Measurements from ENCODE around the gene TBXA2R. TPM values are rescaled to one million over a fixed set of nuclear protein-coding genes. Genes with fewer than 3 reads are reported as not detected.

The TBXA2R gene
- total RNA-seq, 1 experiment from 2014 or later = not detected

DNA sequence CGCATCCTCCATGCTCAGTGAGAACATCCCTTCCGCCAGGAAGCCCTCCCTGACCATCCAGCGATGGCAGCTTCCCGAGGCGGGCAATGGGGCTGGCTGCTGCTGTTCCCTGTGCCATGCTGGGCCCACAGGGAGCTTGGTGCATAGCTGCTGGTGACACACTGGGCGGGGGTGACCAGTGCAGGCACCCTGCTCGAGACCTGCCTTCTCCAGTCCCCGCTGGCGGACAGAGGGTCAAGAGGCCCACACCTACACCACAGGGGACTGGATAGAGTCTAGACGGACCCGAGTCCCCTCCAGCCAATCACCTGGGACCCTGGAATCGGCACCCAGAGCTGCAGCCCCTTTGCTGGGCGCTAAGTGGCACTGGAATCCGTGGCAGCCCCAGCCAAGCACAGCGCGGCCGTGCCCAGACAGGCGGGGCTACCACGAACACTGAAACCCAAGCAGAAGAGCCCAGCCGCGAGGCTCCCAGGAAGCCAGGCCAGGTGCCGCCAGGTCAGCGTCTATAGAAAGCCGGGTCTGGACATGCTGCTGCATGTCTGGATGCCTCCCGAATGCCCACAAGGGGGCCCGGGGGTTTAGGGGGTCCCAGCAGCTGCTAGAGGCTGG is 9.0 kb upstream of the TBXA2R start:
- TF ChIP-seq EZH2 (IDR thresholded peaks at IDR 0.05; ENCODE audit: low read depth) (no peak), CTCF (conservative IDR thresholded peaks at IDR 0.05) (no peak)
- DNase-seq = no peak
- no peaks in the 10 kb centered on the region for H4K20me1 ChIP-seq (ENCODE audit: insufficient read depth)
- CTCF ChIA-PET = no interaction called here
- H3K36me3 ChIP-seq (ENCODE audit: low read depth) = no peaks in the 10 kb centered on the region
- no peak overlapping the region for H2AFZ ChIP-seq
- H3K9me3 ChIP-seq (ENCODE audit: insufficient read depth, low read depth) = no peaks in the 10 kb centered on the region
- BruUV-seq (replicated peaks) = no TSS peak
- no peaks in the 10 kb centered on the region for H3F3A ChIP-seq (ENCODE audit: insufficient read depth, low read depth)
- intact Hi-C loops (cut with micrococcal nuclease; ENCODE audit: unreplicated experiment) = no loop called here
- no peak overlapping the region for H3K4me3 ChIP-seq
- no peak overlapping the region for H3K27ac ChIP-seq
- no peaks in the 10 kb centered on the region for H3K27me3 ChIP-seq (ENCODE audit: insufficient read depth, low read depth)
- H3K4me1 ChIP-seq (replicated peaks; ENCODE audit: insufficient read depth) = no peaks in the 10 kb centered on the region
- H3K4me2 ChIP-seq = no peak overlapping the region
- POLR2A ChIA-PET (ENCODE audit: unreplicated experiment) = no interaction called here
- H3K79me2 ChIP-seq (ENCODE audit: low read depth) = no peaks in the 10 kb centered on the region
- no peaks in the 10 kb centered on the region for H3K9me2 ChIP-seq (ENCODE audit: insufficient read depth)

GRCh38 chr19:3614858-3615505 is 8.3 kb upstream of the TBXA2R start:
- no TSS peak for BruUV-seq (replicated peaks)
- TF ChIP-seq EZH2 (IDR thresholded peaks at IDR 0.05; ENCODE audit: low read depth) (no peak), CTCF (conservative IDR thresholded peaks at IDR 0.05) (no peak)
- Histone ChIP-seq H4K20me1 (ENCODE audit: insufficient read depth) (no peaks in the 10 kb centered on the region), H3K27me3 (ENCODE audit: insufficient read depth, low read depth) (no peaks in the 10 kb centered on the region), H3K27ac (no peak overlapping the region), H2AFZ (no peak overlapping the region), H3F3A (ENCODE audit: insufficient read depth, low read depth) (no peaks in the 10 kb centered on the region), H3K4me3 (no peak overlapping the region), H3K4me1 (replicated peaks; ENCODE audit: insufficient read depth) (no peaks in the 10 kb centered on the region), H3K79me2 (ENCODE audit: low read depth) (no peaks in the 10 kb centered on the region), H3K9me2 (ENCODE audit: insufficient read depth) (no peaks in the 10 kb centered on the region), H3K36me3 (ENCODE audit: low read depth) (no peaks in the 10 kb centered on the region), H3K4me2 (no peak overlapping the region), H3K9me3 (ENCODE audit: insufficient read depth, low read depth) (no peaks in the 10 kb centered on the region)
- DNase-seq = no peak
- POLR2A ChIA-PET (ENCODE audit: unreplicated experiment) = no interaction called here
- intact Hi-C loops (cut with micrococcal nuclease; ENCODE audit: unreplicated experiment) = no loop called here
- CTCF ChIA-PET = no interaction called here

- DNase-seq = no peak
- POLR2A ChIA-PET (ENCODE audit: unreplicated experiment) = no interaction called here
- no peaks in the 10 kb centered on the region for H3K27me3 ChIP-seq (ENCODE audit: insufficient read depth, low read depth)
- H3K4me2 ChIP-seq = no peak overlapping the region
- H3K4me3 ChIP-seq = no peak overlapping the region
- H3F3A ChIP-seq (ENCODE audit: insufficient read depth, low read depth) = no peaks in the 10 kb centered on the region
- no peaks in the 10 kb centered on the region for H3K36me3 ChIP-seq (ENCODE audit: low read depth)
- no peak overlapping the region for H3K27ac ChIP-seq
- H3K79me2 ChIP-seq (ENCODE audit: low read depth) = no peaks in the 10 kb centered on the region
- H2AFZ ChIP-seq = no peak overlapping the region
- no peaks in the 10 kb centered on the region for H3K9me3 ChIP-seq (ENCODE audit: insufficient read depth, low read depth)
- BruUV-seq (replicated peaks) = no TSS peak
- no peaks in the 10 kb centered on the region for H3K9me2 ChIP-seq (ENCODE audit: insufficient read depth)
- intact Hi-C loops (cut with micrococcal nuclease; ENCODE audit: unreplicated experiment) = no loop called here
- TF ChIP-seq EZH2 (IDR thresholded peaks at IDR 0.05; ENCODE audit: low read depth) (no peak), CTCF (conservative IDR thresholded peaks at IDR 0.05) (no peak)
- H4K20me1 ChIP-seq (ENCODE audit: insufficient read depth) = no peaks in the 10 kb centered on the region
- CTCF ChIA-PET = no interaction called here
- H3K4me1 ChIP-seq (replicated peaks; ENCODE audit: insufficient read depth) = no peaks in the 10 kb centered on the region
These were observed 7.4 kb upstream of the TBXA2R start for GRCh38 chr19:3613818-3614661.

Measured in PC-9 (cell line).